ENCODE data around the gene ERCC6. TPM values are rescaled to one million over a fixed set of nuclear protein-coding genes. Genes with fewer than 3 reads are reported as not detected.

Gene ERCC6
- total and polyA plus RNA-seq, 12 donors: 1.9 to 32.4 (median 21.6) TPM

GRCh38 chr10:49484486-49485235 is 54.3 kb downstream of the ERCC6 start:
- 96 to 97% methylated on average over 6 of the region's 6 CpGs for WGBS, 2 donors

GRCh38 chr10:49478819-49479218 is 60.1 kb downstream of the ERCC6 start:
- H3K27me3 ChIP-seq: no peaks in the 10 kb centered on the region
- no peaks in the 10 kb centered on the region for H3K4me1 ChIP-seq
- H3K4me3 ChIP-seq: no peak overlapping the region
- 89 to 93% methylated on average over 3 of the region's 3 CpGs for WGBS, 2 donors
- ATAC-seq (no peak), DNase-seq (no peak)
- no peak for TF ChIP-seq CTCF (IDR thresholded peaks at IDR 0.05)
- peaks cover 0 to 96% (median 42%) of the 10 kb centered on the region in 9 donors for H3K36me3 ChIP-seq
- intact Hi-C loops (cut with DNase I): no loop called here
- no peaks in the 10 kb centered on the region for H3K9me3 ChIP-seq
- H3K27ac ChIP-seq: no peak overlapping the region

More at GRCh38 chr10:49484486-49485235, 54.3 kb downstream of the ERCC6 start:
- TF ChIP-seq CTCF (IDR thresholded peaks at IDR 0.05): no peak
- H3K4me3 ChIP-seq: no peak overlapping the region
- ATAC-seq: no peak
- H3K27ac ChIP-seq: no peak overlapping the region
- H3K9me3 ChIP-seq: no peaks in the 10 kb centered on the region
- intact Hi-C loops (cut with DNase I): no loop called here
- DNase-seq: no peak
- peaks cover 0 to 44% (median 10%) of the 10 kb centered on the region in 9 donors for H3K36me3 ChIP-seq
- no peaks in the 10 kb centered on the region for H3K27me3 ChIP-seq
- H3K4me1 ChIP-seq: no peaks in the 10 kb centered on the region

DNA sequence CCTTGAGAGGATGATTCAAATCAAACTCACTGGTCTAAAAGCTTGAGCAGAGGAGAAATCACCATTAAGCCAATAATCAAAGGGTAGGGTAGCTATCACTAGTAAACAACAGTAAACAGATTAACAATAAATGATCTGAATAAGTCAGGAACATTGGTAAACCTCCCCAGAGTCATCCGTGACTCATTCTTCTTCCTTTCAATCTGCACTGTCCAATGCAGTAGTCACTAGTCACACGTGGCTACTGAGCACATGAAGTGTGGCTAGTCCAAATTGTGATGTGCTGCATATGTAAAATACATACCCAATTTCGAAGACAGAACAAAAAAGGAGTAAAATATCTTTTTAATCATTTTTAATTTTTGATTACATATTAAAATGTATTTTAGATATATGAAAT is 64.0 kb downstream of the ERCC6 start:
- H3K4me1 ChIP-seq: no peaks in the 10 kb centered on the region
- H3K9me3 ChIP-seq: no peaks in the 10 kb centered on the region
- H3K4me3 ChIP-seq: no peak overlapping the region
- peaks cover 0 to 98% (median 67%) of the 10 kb centered on the region in 9 donors for H3K36me3 ChIP-seq
- intact Hi-C loops (cut with DNase I): no loop called here
- ATAC-seq: no peak
- WGBS, 2 donors: 67 to 93% methylated on average over 3 of the region's 3 CpGs
- TF ChIP-seq CTCF (IDR thresholded peaks at IDR 0.05): no peak
- H3K27ac ChIP-seq: no peak overlapping the region
- DNase-seq: no peak
- no peaks in the 10 kb centered on the region for H3K27me3 ChIP-seq

DNA sequence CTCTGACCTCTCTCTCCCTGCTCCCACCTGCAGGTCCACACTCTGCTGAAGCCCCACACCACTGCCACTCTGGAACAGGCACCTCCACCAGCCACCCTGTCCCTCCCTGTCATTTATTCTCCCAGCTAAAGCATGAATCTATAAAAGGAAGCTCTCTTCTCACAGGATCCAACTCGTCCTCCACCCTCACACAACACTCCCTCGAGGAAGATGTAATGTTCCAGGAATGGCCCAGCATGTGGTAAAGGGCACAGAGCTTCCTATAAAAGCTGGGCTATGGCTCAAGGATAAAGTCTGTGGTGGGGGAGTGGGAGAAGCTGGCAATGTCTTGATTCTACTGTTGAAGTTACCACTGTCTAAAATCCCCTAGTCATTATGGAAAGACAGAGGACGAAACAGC is 67.4 kb downstream of the ERCC6 start:
- ATAC-seq: peak in 4 of 8 donors; percentile 52 to 77 (median 61)

More for the DNA sequence above, 67.4 kb downstream of the ERCC6 start:
- Histone ChIP-seq H3K36me3 (peaks cover 0 to 100% (median 68%) of the 10 kb centered on the region in 9 donors), H3K9me3 (no peaks in the 10 kb centered on the region), H3K27me3 (no peaks in the 10 kb centered on the region), H3K27ac (peak overlapping the region in 1 of 10 donors; percentile 3), H3K4me3 (no peak overlapping the region), H3K4me1 (no peaks in the 10 kb centered on the region)
- no peak for TF ChIP-seq CTCF (IDR thresholded peaks at IDR 0.05)
- WGBS, 2 donors: 62 to 64% methylated on average over 3 of the region's 3 CpGs
- DNase-seq: no peak
- intact Hi-C loops (cut with DNase I): no loop called here
